Left renal cortex interstitium (tissue), 4 donors: Measurements from ENCODE around the gene SLAIN2. TPM values are rescaled to one million over a fixed set of nuclear protein-coding genes. Genes with fewer than 3 reads are reported as not detected.

ENCODE experiments used
- polyA plus RNA-seq, 4 donors: library from polyadenylated mRNA; unstranded; fragments of 120-200 nt; gene quantifications; one replicate each; pipeline ENCODE4 v1.2.1, GENCODE V29; 2013; ENCODE audit not compliant: insufficient read length in 4 of 4

The SLAIN2 gene
- polyA plus RNA-seq, 4 donors, result 53.3 to 65.4 (median 64.8) TPM

Other genes with a start within 250 kb of the SLAIN2 start
- 1 to 10 TPM; 1.3 to 3.9 (median 2.5) TPM for gene TXK, start 207.3 kb upstream of the SLAIN2 start, polyA plus RNA-seq
- 1 to 10 TPM; 2.4 to 4.2 (median 3.8) TPM for gene TEC, start 71.7 kb upstream of the SLAIN2 start, polyA plus RNA-seq
- under 1 TPM; 0.13 to 0.30 (median 0.21) TPM for gene SLC10A4, start 141.8 kb downstream of the SLAIN2 start, polyA plus RNA-seq
- not detected for gene ZAR1, start 148.7 kb downstream of the SLAIN2 start, polyA plus RNA-seq